DMS114 treated with DMSO at 0.1 percent for 48 hours (cell line): Measurements from ENCODE around the gene ST3GAL3.
"Not testable (repeated sequence)": the region's sequence is repeated elsewhere in the genome, so short reads cannot be mapped to it uniquely, and the experiment has no call there.

Source experiments
- DNase-seq: peaks from one replicate; lab custom pipeline; 2025; ENCODE audit not compliant: unreplicated experiment; lab: John Stamatoyannopoulos, UW

Gene ST3GAL3

GRCh38 chr1:43703836-43704235 lies 3.5 kb upstream of the ST3GAL3 start:
- DNase-seq = no peak

- DNase-seq = peak; percentile 16
Observed at GRCh38 chr1:43704838-43705237, 2.5 kb upstream of the ST3GAL3 start.

DNA sequence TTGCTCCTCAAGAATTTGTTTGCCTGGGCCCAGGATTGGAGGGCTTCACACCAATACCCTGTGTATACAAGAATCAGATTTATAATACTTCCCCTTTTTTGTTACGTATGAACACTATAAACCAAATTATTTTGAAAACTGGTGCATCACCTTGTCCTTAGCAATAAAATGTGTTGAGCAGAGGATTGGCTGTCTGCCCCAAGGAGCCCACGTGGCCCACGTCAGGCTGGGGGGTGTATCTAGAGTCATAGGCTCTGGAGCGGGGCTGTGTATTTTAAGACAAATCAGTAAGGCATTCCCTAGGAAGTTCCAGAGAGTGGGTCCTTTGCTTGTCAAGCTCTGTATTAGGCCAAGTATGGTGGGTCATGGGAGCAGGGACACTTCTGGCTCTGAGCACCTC lies 2.0 kb upstream of the ST3GAL3 start:
- DNase-seq = no peak

DNA sequence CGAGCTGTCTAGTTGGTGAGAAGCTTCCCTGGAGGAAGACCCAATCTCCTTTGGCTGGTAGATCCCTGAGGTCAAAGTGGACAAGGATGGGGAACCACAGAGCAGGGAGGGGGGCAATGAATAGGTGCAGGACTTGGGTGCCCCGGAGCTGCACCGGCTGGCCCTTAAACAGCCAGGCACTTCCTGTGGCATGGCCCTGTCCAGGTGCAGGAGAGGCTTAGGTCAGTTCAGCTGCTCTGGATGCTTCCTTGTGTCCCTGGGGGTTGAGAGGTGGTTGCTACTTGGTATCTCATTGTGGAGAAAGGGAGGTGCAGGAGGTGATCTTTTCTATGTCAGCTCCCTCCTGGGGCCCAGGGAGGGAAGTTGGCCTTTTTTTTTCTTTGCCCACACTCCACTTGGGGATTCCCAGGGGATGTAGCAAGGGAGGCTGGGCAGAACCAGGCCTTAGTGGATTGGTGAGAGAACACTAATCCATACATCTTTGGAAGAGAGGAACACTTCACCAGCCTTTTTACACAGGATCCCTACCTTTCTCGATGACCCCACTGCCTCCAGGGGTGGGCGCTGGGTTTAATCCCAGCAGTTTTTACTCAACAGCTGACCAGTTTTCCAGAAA lies 1.2 kb upstream of the ST3GAL3 start:
- peak; percentile 37 for DNase-seq

- peak; percentile 37 for DNase-seq
Observed at GRCh38 chr1:43706598-43707189, 642 bp upstream of the ST3GAL3 start.

GRCh38 chr1:43708002-43708410 lies 670 bp downstream of the ST3GAL3 start:
- DNase-seq = no peak

DNA sequence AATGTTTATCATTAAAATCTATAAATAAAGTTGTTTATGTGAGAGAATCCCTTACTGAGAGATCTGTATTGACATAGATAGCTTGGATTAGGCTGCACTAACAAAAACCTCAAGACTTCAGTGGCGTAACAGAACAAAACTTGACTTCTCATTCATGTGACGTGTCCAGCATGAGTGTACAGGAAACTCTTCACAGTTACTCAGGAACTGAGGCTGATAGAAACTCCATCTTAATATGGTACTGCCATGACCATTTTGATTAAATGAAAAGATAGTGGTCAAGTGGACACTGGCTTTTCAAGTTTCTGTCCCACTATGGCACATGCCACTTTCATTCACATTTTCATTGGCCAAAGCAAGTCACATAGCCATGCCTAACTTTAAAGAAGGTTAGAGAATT lies 3.7 kb downstream of the ST3GAL3 start:
- DNase-seq = no peak

DNA sequence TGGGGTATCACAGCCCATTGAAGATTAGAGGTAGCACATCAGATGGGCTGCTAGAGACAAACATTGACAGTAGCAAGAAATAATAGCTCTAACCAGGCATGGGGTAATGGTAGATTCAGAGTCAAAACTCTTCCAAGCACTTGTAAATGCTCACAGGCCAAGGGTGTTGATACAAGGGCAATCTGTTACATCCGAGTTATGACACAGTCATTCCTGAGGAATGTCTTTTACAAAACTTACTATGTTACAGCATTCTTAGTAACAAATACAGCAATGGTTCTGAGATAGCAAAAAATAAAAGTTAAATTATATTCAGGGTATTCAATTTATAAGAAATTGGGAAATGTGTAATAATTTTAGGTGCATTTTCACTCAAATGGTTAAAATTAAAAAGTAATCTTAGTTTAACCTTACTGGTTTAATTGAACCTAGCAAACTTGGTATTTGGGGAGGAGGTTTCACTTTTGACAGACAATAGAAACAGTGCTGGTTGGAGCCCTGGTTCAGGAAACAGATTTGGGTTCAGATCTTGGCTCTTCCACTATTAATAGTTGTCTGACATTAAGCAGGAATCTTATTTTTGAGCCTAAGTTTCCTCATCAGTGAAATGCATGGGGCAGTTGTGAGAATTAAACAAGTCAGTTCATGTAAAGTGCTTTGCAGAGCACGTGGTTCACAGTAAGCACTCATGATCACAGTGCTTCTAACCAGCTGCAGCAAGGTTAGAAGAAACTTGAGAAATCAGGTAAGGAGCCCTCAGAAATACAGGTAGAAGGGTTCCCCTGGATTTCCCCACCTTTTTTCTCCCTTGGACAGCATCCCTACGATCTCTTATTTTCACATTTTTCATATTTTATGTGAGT lies 4.4 kb downstream of the ST3GAL3 start:
- no peak for DNase-seq

GRCh38 chr1:43716559-43717281 lies 9.4 kb downstream of the ST3GAL3 start:
- no peak for DNase-seq

GRCh38 chr1:43719063-43719462 lies 11.7 kb downstream of the ST3GAL3 start:
- DNase-seq = no peak

- not testable (repeated sequence) for DNase-seq
Observed at GRCh38 chr1:43719670-43720419, 12.5 kb downstream of the ST3GAL3 start.

DNA sequence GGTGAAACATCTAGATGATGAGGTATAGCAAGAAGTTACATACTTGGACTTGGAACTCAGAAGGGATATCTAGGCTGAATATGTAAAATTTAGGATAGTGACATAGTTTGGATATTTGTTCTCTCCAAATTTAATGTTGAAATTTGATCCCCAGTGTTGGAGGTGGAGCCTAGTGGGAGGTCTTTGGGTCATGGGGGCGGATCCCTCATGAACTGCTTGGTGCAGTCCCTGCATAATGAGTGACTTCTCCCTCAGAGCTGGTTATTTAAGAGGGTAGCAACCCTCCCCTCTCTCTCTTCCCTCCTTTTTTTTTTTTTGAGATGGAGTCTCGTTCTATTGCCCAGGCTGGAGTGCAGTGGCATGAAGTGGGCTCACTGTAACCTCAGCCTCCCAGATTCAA lies 15.5 kb downstream of the ST3GAL3 start:
- DNase-seq = no peak

DNA sequence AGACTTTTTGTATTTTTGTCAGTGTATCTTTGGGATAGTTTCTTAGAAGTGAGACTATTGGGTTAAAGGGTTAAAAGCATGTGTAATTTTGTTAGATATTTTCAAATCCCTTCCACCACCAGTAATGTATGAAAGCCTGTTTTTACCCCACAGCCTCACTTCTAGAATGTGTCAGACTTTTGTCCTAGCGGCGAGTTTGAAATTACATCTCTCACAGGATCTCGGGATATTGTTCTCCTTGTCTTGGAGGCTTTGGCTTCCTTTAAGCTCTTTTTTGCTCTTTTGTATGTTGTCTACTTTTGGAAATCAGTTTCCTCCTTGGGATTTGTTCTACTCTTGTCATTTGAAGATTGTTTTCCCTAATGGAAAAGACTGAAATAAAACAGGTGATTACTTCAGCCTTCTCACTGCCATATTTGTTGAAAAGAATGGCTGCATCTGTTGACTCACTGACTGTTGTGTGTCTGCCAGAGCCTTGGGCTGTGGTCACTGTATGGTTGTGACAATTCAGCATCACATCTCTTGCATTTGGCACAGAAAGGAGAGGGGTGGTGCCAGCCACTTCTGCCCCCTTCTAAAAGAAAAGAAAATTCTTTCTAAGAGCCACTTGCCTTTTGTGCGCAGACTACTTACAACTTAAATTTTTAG lies 22.6 kb downstream of the ST3GAL3 start:
- DNase-seq = no peak

- DNase-seq = no peak
Observed at GRCh38 chr1:43731867-43732531, 24.7 kb downstream of the ST3GAL3 start.

GRCh38 chr1:43736819-43737218 lies 29.5 kb downstream of the ST3GAL3 start:
- DNase-seq = no peak

- no peak for DNase-seq
Observed at GRCh38 chr1:43742026-43742425, 34.7 kb downstream of the ST3GAL3 start.

DNA sequence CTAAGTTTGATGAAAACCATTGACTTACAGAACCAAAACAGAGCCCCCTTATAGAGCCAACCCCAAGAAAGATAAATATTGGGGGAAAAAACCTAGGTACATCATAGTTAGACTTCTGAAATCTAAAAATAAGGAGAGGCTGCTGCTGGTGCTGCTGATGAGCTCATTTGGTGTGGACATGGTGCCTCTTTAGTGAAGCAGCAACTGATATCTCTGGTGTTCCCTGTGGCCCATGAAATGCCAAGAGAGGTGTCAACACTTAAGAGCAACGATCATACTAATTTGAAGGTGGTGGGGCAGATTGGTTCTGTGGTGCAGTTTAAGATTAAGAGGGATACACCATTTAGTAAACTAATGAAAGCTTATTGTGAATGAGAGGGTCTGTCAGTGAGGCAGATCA lies 35.9 kb downstream of the ST3GAL3 start:
- DNase-seq = no peak

- no peak for DNase-seq
Observed at GRCh38 chr1:43747736-43748135, 40.4 kb downstream of the ST3GAL3 start.

GRCh38 chr1:43750083-43750482 lies 42.7 kb downstream of the ST3GAL3 start:
- DNase-seq = no peak

GRCh38 chr1:43753422-43753821 lies 46.1 kb downstream of the ST3GAL3 start:
- DNase-seq = no peak
